Activated CD8-positive, alpha-beta memory T cell treated with anti-CD3 and anti-CD28 coated beads, Interleukin-2, amount 50 U/mL, for 1 hour (primary cell): ENCODE measurements around the gene ZMYND10.

Experiments
- DNase-seq: peaks from one replicate; pipeline ENCODE4 v3.0.0-alpha.2; 2020; ENCODE audit errors: extremely low read depth

The ZMYND10 gene

DNA sequence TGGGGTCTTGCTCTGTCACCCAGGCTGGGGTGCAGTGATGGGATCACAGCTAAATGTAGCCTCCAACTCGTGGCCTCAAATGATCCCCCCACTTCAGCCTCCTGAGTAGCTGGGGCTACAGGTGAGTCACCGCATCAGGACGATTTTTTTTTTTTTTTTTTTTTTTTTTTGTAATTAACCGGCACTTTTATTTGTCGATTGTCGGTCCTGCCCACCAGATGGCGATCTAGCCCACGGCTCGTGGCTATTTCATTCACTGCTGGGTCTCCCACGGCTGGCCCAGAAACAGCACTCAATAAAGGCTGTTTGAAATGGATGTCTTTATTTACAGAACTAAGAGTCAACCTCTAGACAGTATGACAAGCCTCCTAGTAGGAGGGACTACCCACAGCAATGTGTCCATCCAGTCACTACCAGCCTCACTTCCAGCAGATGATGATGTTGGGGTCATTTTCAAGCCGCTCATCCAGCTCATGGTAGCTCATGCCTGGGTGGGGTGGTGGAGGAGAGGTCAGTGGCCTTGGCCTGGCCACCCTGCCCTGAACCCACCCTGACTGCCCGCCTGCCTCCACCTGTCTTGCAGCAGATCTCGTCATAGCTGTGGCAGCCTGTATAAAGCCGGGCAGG, 1.8 kb upstream of the ZMYND10 start:
- DNase-seq: no peak

DNA sequence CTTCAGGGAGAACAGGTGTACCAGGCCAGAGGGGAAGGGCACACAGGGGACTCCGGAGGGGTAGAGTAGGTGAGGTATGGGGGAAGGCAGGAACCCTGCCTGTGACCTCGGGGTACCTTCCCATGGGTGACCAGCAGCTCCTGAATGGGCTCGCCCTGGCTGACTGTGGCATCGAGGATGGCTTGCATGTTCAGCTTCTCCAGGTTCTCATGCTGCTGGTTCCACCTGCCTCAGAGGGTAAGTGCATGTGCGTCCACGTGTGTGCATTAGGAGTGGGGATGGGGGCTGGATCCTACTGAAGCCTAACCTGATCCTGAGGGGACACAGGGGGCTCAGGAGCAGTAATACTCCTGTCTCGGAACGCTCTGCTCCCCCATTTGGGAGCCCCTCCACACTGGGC, 524 bp downstream of the ZMYND10 start:
- DNase-seq: no peak

GRCh38 chr3:50342813-50343633, 2.5 kb downstream of the ZMYND10 start:
- DNase-seq: no peak

DNA sequence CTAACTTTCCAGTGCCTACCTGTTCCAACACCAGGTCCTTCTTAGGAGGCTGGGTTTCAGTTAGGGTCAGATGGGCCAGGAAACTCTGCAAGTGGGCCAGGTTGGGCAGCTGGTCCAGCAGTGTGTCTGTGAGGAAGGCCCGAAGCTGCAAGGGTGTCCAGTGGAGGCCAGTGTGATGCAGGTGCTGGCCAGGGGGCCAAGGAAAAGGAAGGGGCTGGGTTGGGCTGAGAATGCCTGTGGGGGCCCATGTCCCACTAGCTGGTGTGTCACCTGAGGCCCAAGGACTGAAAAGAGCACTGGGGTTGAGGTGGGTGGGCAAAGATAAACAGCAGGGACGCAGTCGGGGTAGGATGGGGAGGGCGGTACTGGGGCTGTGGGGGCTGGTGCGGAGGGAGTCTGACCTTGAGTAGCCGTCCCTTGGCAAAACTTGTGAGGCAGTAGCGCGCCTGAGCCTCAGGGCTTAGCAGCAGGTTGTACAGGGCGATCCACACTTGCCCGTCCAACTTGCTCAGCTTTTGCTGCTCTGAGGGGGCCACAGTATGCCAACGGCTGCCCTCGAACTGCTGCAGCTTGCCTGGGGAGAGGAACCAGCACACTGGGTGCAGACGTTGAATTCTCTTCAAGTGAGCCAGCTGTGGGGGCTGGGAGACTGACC, 3.4 kb downstream of the ZMYND10 start:
- DNase-seq: no peak

- no peak for DNase-seq
Measured at GRCh38 chr3:50341537-50341936, 4.0 kb downstream of the ZMYND10 start.

DNA sequence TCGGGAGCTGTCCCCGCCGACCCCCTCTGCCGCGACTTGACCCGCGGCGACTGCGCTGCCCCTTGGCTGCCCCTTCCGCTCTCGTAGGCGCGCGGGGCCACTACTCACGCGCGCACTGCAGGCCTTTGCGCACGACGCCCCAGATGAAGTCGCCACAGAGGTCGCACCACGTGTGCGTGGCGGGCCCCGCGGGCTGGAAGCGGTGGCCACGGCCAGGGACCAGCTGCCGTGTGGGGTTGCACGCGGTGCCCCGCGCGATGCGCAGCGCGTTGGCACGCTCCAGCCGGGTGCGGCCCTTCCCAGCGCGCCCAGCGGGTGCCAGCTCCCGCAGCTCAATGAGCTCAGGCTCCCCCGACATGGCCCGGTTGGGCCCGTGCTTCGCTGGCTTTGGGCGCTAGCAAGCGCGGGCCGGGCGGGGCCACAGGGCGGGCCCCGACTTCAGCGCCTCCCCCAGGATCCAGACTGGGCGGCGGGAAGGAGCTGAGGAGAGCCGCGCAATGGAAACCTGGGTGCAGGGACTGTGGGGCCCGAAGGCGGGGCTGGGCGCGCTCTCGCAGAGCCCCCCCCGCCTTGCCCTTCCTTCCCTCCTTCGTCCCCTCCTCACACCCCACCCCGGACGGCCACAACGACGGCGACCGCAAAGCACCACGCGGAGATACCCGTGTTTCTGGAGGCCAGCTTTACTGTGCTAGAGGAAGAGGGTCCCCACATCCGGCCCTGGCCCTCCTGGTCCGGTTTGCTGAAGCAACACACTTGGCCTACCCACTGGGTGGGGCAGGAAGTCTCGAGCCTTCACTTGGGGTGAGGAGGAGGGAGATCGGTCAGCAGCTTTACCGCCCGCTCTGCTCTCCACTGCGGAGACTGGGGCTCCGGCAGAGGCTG, 4.8 kb downstream of the ZMYND10 start, which contains the start of gene RASSF1:
RASSF1 (minus strand) TSS at position 389 of the 882 bp plus-strand sequence; CDS start at position 358, 31 bp downstream.
- DNase-seq: no peak

DNA sequence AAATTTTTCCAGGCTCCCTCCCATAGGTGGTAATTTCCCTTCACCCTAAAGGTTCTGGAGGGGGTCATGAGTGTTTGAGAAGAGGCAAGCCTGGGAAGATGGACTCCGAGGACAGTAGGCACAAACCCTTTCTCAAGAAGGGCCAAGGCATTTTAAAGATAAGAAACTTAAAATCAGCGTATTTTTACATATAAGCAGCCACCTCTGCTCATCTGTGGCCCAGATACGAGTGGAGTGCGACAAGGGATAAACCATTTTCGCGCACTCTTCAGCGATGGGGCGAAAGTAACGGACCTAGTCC, 5.4 kb downstream of the ZMYND10 start:
- DNase-seq: no peak

- no peak for DNase-seq
Measured at GRCh38 chr3:50339485-50340146, 5.9 kb downstream of the ZMYND10 start.

- no peak for DNase-seq
Measured at GRCh38 chr3:50338965-50339364, 6.6 kb downstream of the ZMYND10 start.

DNA sequence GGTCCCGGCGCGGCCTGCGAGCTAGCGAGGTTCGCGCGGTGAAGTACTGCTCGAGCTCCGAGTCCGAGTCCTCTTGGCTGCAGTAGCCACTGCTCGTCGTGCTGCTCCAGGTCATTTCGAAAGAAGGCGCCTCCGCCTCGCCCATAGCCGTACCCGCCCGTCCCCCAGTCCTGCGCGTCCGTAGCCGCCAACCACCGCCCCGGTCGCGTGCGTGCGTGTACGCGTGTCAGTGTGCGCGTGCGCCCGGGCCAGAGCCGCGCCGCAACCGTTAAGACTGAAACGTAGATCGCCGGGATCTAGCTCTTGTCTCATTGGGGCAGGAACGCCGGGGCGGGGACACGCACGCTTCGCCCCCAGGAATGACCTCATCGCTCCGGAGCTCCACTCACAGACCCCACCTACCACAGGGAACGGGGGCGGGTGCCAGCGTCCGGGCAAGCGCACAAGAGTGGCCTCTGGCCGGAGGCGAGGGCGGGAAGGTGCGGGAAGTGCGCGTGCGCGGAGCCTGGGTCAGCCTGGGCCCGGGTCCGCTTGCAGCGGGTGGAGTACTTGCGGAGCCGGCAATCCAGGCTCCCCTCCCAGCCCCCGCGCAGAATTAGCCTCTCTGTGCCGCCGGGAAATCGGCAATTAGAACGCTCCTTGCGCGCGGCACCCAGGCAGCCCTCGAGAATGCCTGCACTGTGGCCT, 8.2 kb downstream of the ZMYND10 start:
- peak; percentile 84 for DNase-seq

GRCh38 chr3:50336452-50337174, 8.9 kb downstream of the ZMYND10 start:
- DNase-seq: no peak

DNA sequence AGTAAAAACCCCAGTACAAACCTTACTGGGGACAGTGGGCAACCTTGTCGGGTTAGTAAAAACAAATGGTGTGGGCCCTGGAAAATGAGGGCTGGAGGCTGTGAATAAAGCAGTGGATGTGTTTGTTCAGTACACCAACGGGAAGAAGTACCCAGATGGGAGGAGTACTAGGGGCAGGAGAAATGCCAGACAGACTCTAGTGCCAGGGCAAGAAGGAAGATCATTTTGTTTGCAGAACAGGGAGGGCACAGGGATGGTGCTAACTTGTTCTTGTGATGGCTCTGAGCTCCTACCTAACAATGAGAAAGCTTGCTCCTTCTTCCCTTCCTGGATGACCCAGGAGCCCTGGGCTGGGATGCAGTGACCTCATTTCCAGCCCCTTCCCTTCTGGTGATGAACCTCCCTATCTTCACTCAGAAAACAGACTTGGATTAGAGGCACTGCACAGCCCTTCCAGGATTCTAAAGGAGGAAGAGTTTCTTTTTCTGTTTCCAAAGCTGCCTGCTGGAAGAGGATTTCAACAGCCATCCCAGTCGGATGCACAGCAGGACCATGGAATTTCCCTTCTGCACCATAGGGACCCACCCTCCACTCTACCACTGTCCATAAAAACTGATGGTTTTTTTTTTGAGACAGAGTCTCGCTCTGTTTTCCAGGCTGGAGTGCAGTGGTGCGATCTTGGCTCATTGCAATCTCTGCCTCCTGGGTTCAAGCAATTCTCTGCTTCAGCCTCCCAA, 11.0 kb downstream of the ZMYND10 start:
- no peak for DNase-seq

- DNase-seq: no peak
Measured at GRCh38 chr3:50333744-50334328, 11.7 kb downstream of the ZMYND10 start.

DNA sequence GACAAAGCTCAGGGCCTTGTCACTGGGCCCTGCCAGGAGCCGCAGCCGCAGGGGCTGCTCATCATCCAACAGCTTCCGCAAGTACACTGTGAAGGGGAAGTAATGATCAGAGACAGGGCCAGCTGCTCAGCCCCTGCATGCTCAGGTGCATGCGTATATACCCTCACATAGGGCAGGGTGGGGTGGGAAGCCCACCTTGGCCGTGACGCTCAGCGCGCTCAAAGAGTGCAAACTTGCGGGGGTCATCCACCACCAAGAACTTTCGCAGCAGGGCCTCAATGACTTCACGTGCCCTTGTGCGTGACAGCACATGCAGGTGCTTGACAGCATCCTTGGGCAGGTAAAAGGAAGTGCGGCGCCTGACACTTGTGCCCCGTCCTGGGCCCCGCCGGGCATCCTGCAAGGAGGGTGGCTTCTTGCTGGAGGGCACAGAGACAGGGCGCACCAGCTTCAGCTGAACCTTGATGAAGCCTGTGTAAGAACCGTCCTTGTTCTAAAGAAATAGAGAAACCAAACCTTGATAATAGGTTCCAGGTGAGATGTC, 14.1 kb downstream of the ZMYND10 start:
- no peak for DNase-seq

GRCh38 chr3:50330330-50330729, 15.2 kb downstream of the ZMYND10 start:
- DNase-seq: no peak

DNA sequence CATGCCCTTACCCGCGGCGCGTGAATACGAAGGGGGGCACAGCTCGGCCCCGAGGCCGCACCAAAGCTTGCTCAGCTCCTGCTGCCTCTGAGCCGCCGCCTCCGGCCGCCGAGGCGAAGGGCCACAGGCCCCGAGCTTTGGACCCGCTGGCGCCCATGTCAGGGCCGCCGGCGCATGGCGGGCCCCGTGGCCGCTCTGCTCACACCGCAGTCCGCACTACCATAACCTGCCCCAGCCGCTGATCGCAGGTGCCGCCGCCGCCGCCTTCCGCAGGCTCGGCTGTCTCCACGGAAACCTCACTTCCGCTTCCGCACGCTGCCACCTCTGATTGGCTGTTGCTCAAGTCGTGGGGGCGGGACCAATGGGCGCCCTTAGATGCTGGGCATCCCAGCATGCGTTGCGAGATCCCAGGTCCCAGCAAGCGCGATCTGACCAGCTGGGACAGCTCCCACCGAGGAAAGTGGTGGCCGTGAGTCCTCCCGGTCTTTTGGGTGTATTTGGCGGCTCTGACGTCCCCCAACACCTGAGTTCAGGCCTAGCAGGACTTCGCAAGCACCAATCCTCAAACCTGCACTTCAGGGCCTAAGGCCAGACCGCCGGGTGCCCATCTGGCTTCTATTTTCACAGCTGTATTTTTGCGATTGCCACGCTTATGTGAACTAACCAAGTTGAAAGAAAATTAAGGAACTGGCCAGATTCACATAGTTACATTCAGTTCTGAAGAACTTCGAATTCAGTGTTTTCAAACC, 17.4 kb downstream of the ZMYND10 start, which contains the start of gene TUSC2:
TUSC2 (minus strand) TSS at position 281 of the 749 bp plus-strand sequence; CDS start at position 157, 124 bp downstream.
- DNase-seq: peak; percentile 90

DNA sequence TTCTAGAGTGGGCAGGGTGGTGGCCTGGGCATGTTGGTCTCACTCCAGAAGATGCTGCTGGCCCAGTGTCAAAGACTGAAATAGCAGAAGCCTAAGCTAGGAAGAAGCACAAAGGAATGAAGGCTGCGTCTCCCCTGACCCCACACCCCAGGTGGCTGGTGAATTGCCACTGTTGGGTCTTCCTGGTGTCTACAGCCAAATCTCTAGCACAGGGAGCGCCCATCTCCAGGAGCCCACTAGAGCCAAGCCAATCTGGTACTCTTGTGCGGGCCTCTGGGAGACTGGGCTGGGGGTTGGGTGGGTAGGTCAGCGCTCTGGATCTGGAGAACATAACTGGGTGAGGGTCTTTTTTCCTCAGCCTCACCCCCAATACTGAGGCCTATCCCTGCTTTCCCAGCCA, 18.4 kb downstream of the ZMYND10 start:
- DNase-seq: no peak

- DNase-seq: no peak
Measured at GRCh38 chr3:50326182-50326541, 19.4 kb downstream of the ZMYND10 start.
